ENCODE results near the gene DSCAML1. TPM values are rescaled to one million over a fixed set of nuclear protein-coding genes. Genes with fewer than 3 reads are reported as not detected.

The DSCAML1 gene
- total and polyA plus RNA-seq, 10 of the 15 experiments (the other 5 are each of a cell fraction or from before 2014, with no cell fraction given) = 0.03 to 0.18 (median 0.06) TPM; not detected in 1

GRCh38 chr11:117456027-117456720 lies 340.8 kb downstream of the DSCAML1 start (continued):
- no peak for TF ChIP-seq E4F1 (IDR thresholded peaks at IDR 0.05; ENCODE audit: borderline replicate concordance, partially characterized antibody)
- TF ChIP-seq SMARCA5 (IDR thresholded peaks at IDR 0.05) = peak; percentile 82
- TF ChIP-seq IKZF2 (IDR thresholded peaks at IDR 0.05) = no peak; a peak in 2 of 4 replicates
- no peak for TF ChIP-seq HCFC1 (IDR thresholded peaks at IDR 0.05; ENCODE audit: low read length)
- peak; percentile 95 for TF ChIP-seq ATF7 (IDR thresholded peaks at IDR 0.05; ENCODE audit: low read depth)
- TF ChIP-seq RFX5 (IDR thresholded peaks at IDR 0.05; ENCODE audit: low read depth, low read length) = no peak
- peak; percentile 92 for TF ChIP-seq RUNX3 (IDR thresholded peaks at IDR 0.05; ENCODE audit: low read length)
- peak; percentile 88 for TF ChIP-seq CREM (IDR thresholded peaks at IDR 0.05; ENCODE audit: low read depth)
- no peak for TF ChIP-seq POLR2A (IDR thresholded peaks at IDR 0.05; ENCODE audit: low read depth, low read length)
- TF ChIP-seq USF1 (IDR thresholded peaks at IDR 0.05; ENCODE audit: borderline replicate concordance, extremely low read length, insufficient read depth, low read depth, low read length) = no peak
- TF ChIP-seq RELB (IDR thresholded peaks at IDR 0.05; ENCODE audit: low read depth) = peak; percentile 86
- TF ChIP-seq KLF5 (IDR thresholded peaks at IDR 0.05; ENCODE audit: partially characterized antibody) = no peak
- no peak for TF ChIP-seq EGR1 (IDR thresholded peaks at IDR 0.05; ENCODE audit: borderline replicate concordance in 1 of 2, low read depth in 2 of 2, low read length in 2 of 2)
- TF ChIP-seq NBN (IDR thresholded peaks at IDR 0.05) = peak; percentile 92
- TF ChIP-seq YY1 (IDR thresholded peaks at IDR 0.05; ENCODE audit: low read depth, low read length) = peak; percentile 74
- no peak for TF ChIP-seq PBX3 (IDR thresholded peaks at IDR 0.05; ENCODE audit: insufficient replicate concordance, low read depth, low read length)
- TF ChIP-seq LARP7 (IDR thresholded peaks at IDR 0.05) = 0 out of 2 replicates have a peak, but pooled peaks have one; percentile 50
- TF ChIP-seq SMC3 (IDR thresholded peaks at IDR 0.05; ENCODE audit: borderline replicate concordance, low read length) = 0 out of 2 replicates have a peak, but pooled peaks have one; percentile 5
- TF ChIP-seq BCL3 (IDR thresholded peaks at IDR 0.05; ENCODE audit: borderline replicate concordance, insufficient read depth, low read depth, low read length, poor library complexity, severe bottlenecking) = peak; percentile 62
- peak; percentile 32; the same call in 1 of the 2 replicates for TF ChIP-seq IKZF1 (conservative IDR thresholded peaks at IDR 0.05)

Data from GM12878 (cell line).